GM18867 (cell line): Measurements from ENCODE around the gene FHIP2A.
A peak's percentile ranks its signal among the peaks of the same experiment; 100 is the strongest.
"Not testable (repeated sequence)": the region's sequence is repeated elsewhere in the genome, so short reads cannot be mapped to it uniquely, and the experiment has no call there.

ENCODE experiments used
- ATAC-seq: cut with Tn5 transposase; IDR thresholded peaks from one replicate; pipeline ENCODE4 v1.9.1; 2021; ENCODE audit warnings: mild to moderate bottlenecking, moderate library complexity; ENCODE audit not compliant: unreplicated experiment

The FHIP2A gene

DNA sequence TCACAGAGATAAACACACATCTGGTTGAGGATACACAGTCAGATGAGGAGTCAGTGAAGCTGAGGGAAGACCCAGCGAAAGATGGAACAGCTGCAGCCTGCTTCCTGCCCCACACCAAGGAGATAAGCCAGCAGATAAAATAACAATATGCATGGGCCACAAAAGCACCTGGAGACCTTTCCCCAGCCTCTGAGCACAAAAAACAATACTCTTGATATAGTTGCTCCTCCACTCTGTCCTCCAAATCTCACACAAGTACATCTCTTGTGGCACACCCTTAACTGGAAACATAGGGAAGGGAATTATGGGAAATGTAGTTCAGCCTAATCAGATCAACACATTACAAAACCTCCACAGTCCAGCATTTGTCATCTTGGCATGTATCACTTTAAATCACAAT, 9.7 kb upstream of the FHIP2A start:
- no peak for ATAC-seq

DNA sequence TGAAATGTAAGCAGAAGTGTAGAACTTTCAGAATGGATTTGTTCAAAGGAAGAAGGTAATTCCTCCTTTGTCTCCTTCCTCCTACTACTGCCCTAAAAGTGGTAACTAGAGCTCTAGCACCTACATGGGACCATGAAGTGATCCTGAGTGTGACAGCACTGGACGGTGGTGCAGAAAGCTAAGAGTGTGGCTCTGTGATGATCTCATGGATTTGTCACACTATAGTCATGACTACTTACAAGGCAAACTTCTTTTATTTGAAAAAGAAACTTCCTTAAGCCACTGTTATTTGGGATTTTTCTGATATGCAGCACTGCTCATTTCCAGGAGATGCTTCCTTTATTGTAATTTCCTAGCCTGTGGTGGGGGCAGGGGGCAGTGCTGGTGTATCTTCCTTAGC, 5.8 kb upstream of the FHIP2A start:
- ATAC-seq = no peak

DNA sequence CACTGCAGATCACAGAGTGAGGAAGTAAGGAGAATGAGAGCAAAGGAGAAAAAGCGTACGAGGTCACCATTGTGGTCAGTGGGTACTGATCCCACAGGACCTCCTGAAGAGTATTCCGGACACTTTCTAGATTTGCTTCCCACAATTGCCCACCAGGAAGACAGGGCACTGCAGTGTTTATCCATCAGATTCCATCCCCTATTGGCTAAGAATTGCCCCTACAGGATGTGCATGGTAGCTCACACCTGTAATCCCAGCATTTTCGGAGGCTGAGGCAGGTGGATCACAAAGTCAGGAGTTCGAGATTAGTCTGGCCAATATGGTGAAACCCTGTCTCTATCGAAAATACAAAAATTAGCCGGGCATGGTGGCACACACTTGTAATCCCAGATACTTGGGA, 5.3 kb upstream of the FHIP2A start:
- ATAC-seq = no peak

- no peak for ATAC-seq
These were observed 2.3 kb upstream of the FHIP2A start for GRCh38 chr10:114819322-114819721.

DNA sequence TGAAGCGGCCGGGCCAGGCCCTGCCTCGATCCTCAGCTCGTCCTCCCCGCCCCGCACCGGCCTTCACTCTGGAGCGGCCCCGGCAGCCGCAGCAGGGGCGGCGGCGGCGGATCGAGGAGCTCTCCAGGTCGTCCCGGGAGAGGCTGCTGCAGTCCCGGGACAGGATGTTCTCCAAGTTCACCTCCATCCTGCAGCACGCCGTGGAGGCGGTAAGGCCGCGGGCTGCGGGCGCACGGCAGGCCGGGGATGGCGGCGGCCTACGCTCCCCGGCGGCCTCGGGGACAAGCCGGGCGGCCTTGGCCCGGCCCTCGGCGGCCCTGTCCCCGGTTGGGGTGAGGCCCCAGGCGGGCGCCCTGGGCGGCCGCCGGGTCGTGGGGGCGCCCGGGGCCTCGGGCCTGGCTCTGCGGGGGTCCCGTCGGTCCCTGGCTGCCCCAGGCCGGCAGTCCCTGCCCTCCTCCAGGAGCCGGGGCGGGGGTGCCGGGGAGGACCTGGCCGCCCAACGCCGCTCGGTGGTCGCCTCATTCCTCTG, 399 bp downstream of the FHIP2A start:
- ATAC-seq = peak; percentile 35

- ATAC-seq = peak; percentile 20
These were observed 980 bp downstream of the FHIP2A start for GRCh38 chr10:114822444-114823076.

DNA sequence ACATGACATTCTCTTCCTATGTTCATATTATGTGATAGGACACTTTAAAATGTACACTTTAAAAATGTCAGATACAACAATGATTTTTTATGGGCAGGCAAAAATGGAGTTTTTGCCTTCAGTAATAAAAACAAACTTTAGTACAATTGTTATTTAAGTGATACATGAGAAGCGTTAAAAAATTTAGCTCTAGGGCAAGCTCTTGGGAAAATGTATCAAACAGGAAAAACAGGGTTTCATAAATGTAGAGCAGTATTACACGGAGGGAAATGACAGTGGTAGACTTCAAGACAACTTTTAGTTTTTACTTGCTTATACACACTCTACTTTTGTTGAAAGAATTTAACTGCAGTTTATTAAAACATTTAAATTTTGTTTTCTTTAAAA, 1.5 kb downstream of the FHIP2A start:
- no peak for ATAC-seq

- ATAC-seq = no peak
These were observed 2.8 kb downstream of the FHIP2A start for GRCh38 chr10:114824391-114824790.

GRCh38 chr10:114825513-114826253, 4.1 kb downstream of the FHIP2A start:
- ATAC-seq = peak; percentile 58

GRCh38 chr10:114829160-114829909, 7.8 kb downstream of the FHIP2A start:
- no peak for ATAC-seq

GRCh38 chr10:114831186-114831867, 9.7 kb downstream of the FHIP2A start:
- ATAC-seq = no peak

- no peak for ATAC-seq
These were observed 16.1 kb downstream of the FHIP2A start for GRCh38 chr10:114837690-114838089.

DNA sequence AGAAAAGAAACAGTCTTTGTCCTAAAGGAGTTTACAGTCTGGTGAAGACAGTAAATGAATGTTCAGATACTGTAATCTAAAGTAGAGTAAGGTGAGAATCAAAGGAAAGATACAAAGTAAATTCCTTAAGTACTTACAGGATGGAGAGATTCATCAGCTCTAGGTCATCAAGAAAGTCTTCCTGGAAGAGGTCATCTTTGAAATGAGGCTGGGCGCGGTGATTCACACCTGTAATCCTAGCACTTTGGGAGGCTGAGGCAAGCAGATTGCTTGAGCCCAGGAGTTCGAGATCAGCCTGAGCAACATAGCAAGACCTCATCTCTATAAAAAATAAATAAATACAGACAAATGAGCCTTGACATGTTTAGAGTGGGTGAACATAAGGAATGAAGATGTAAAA, 18.3 kb downstream of the FHIP2A start:
- no peak for ATAC-seq

DNA sequence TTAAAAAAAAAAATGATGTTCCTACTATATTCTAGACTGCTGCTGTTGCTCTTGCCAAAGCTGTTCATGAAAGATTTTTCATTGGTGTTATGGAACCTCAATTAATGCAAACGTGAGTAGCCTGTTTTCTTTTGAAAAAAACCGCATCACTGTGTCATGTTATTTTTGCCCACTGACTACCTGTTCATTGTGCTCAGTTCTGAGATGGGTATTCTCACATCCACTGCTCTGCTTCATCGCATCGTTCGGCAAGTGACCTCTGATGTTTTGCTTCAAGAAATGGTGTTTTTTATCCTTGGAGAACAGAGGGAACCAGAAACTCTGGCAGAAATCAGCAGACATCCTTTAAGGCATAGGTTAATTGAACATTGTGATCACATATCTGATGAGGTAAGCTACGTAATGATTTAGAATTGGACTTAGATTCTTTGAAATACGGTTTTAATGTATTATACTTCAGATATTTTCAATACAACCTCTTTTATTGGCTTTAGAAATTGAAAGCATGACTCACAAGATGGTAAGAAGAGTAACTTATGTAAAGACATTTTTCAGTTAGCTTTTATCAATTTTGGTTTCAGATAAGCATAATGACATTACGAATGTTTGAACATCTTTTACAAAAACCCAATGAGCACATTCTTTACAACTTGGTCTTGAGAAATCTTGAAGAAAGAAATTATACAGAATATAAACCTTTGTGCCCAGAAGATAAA, 24.6 kb downstream of the FHIP2A start:
- no peak for ATAC-seq

GRCh38 chr10:114847517-114847916, 25.9 kb downstream of the FHIP2A start:
- not testable (repeated sequence) for ATAC-seq

- ATAC-seq = no peak
These were observed 28.1 kb downstream of the FHIP2A start for GRCh38 chr10:114849674-114850073.

GRCh38 chr10:114850126-114850525, 28.5 kb downstream of the FHIP2A start:
- no peak for ATAC-seq

DNA sequence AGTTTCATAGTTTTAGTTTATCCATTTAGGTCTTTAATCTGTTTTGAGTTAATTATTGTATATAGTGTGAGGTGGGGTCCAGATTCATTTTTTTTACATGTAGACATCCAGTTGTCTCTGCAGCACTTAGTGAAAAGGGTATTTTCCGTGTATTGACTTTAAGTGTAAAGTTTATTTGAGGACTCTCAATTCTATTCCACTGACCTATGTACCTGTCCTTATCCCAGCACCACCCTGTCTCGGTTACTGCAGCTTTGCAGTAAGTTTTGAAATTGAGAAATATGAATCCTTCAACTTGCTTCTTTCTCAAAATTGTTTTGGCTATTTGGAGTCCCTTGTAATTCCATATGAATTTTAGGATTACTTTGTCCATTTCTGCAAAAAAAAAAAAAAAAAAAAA, 29.8 kb downstream of the FHIP2A start:
- ATAC-seq = no peak

GRCh38 chr10:114852197-114852596, 30.6 kb downstream of the FHIP2A start:
- no peak for ATAC-seq

DNA sequence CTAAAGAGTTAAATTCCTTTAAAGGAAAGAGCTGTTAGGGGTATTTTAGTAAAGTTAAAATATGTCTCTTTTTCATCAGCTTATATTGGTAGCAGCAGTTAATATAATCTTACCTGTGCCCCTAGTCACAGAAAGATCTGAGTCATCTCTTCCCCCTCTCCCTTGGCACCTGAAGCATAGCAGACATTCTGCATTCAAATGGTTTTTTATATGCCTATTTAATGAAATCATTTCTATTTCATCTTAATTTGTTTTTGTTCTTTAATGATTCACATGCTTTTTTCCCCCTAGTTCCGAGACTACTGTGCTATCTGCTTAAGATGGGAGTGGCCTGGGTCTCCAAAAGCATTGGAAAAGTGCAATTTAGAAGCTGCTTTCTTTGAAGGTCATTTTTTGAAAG, 33.3 kb downstream of the FHIP2A start:
- ATAC-seq = no peak
